Activated T-cell treated with anti-CD3 and anti-CD28 coated beads, Interleukin-2, amount 50 U/mL, for 24 hours (primary cell): ENCODE data around the gene ANKRD13B.
"Not testable (repeated sequence)": the region's sequence is repeated elsewhere in the genome, so short reads cannot be mapped to it uniquely, and the experiment has no call there.

Experiments
- DNase-seq: peaks from one replicate; pipeline ENCODE4 v3.0.0-alpha.2; 2020
- H3K27ac Mint-ChIP-seq: 2 replicates; pipeline ENCODE4 v1.8.0; 2020; ENCODE audit warnings: mild to moderate bottlenecking, mixed read lengths
- H3K27me3 Mint-ChIP-seq: 2 replicates; pipeline ENCODE4 v1.8.0; 2020; ENCODE audit warnings: mixed read lengths
- H3K36me3 Mint-ChIP-seq: 2 replicates; pipeline ENCODE4 v1.8.0; 2020; ENCODE audit warnings: low read depth, mixed read lengths
- H3K4me1 Mint-ChIP-seq: 2 replicates; pipeline ENCODE4 v1.8.0; 2020; ENCODE audit warnings: low read depth, mixed read lengths
- H3K4me3 Mint-ChIP-seq: 2 replicates; pipeline ENCODE4 v1.8.0; 2020; ENCODE audit warnings: mild to moderate bottlenecking, moderate library complexity, mixed read lengths
- H3K9me3 Mint-ChIP-seq: 2 replicates; pipeline ENCODE4 v1.8.0; 2020; ENCODE audit warnings: mixed read lengths

The ANKRD13B gene

GRCh38 chr17:29592850-29593551 lies at the start of gene ANKRD13B:
ANKRD13B (plus strand) TSS chr17:29593132; CDS start chr17:29593622, 490 bp downstream.
- peaks cover 13% of the 10 kb centered on the region for H3K36me3 Mint-ChIP-seq
- H3K4me3 Mint-ChIP-seq, result peak within 1 kb of the TSS; percentile 83
- H3K27me3 Mint-ChIP-seq, result no peaks in the 10 kb centered on the region
- H3K4me1 Mint-ChIP-seq, result peaks cover 46% of the 10 kb centered on the region
- peak within 1 kb of the TSS; percentile 92 for H3K27ac Mint-ChIP-seq
- no peaks in the 10 kb centered on the region for H3K9me3 Mint-ChIP-seq
- DNase-seq, result peak; percentile 76

- peaks cover 46% of the 10 kb centered on the region for H3K36me3 Mint-ChIP-seq
- DNase-seq, result no peak
- no peaks in the 10 kb centered on the region for H3K9me3 Mint-ChIP-seq
- H3K27me3 Mint-ChIP-seq, result no peaks in the 10 kb centered on the region
- H3K27ac Mint-ChIP-seq, result no peak overlapping the region
- peaks cover 6% of the 10 kb centered on the region for H3K4me1 Mint-ChIP-seq
- H3K4me3 Mint-ChIP-seq, result no peak overlapping the region
Observed at GRCh38 chr17:29544066-29544465, 48.9 kb upstream of the ANKRD13B start.

GRCh38 chr17:29546085-29546484 lies 46.8 kb upstream of the ANKRD13B start:
- DNase-seq, result no peak
- Mint-ChIP-seq H3K9me3 (no peaks in the 10 kb centered on the region), H3K36me3 (peaks cover 35% of the 10 kb centered on the region), H3K27ac (no peak overlapping the region), H3K4me1 (peaks cover 12% of the 10 kb centered on the region), H3K27me3 (no peaks in the 10 kb centered on the region), H3K4me3 (no peak overlapping the region)

GRCh38 chr17:29546830-29547229 lies 46.1 kb upstream of the ANKRD13B start:
- Mint-ChIP-seq H3K4me1 (peaks cover 12% of the 10 kb centered on the region), H3K27me3 (no peaks in the 10 kb centered on the region), H3K27ac (no peak overlapping the region), H3K4me3 (no peak overlapping the region), H3K36me3 (peaks cover 35% of the 10 kb centered on the region), H3K9me3 (no peaks in the 10 kb centered on the region)
- no peak for DNase-seq

- no peak for DNase-seq
- Mint-ChIP-seq H3K27ac (no peak overlapping the region), H3K27me3 (no peaks in the 10 kb centered on the region), H3K9me3 (no peaks in the 10 kb centered on the region), H3K4me1 (peaks cover 12% of the 10 kb centered on the region), H3K4me3 (no peak overlapping the region), H3K36me3 (peaks cover 11% of the 10 kb centered on the region)
Observed at GRCh38 chr17:29549177-29549923, 43.6 kb upstream of the ANKRD13B start.

GRCh38 chr17:29555840-29556239 lies 37.1 kb upstream of the ANKRD13B start:
- DNase-seq, result no peak
- Mint-ChIP-seq H3K4me3 (no peak overlapping the region), H3K36me3 (peaks cover 8% of the 10 kb centered on the region), H3K4me1 (peaks cover 15% of the 10 kb centered on the region), H3K9me3 (no peaks in the 10 kb centered on the region), H3K27me3 (no peaks in the 10 kb centered on the region), H3K27ac (no peak overlapping the region)

- Mint-ChIP-seq H3K4me3 (no peak overlapping the region), H3K4me1 (peaks cover 22% of the 10 kb centered on the region), H3K27me3 (no peaks in the 10 kb centered on the region), H3K9me3 (no peaks in the 10 kb centered on the region), H3K36me3 (peaks cover 21% of the 10 kb centered on the region), H3K27ac (peak overlapping the region; percentile 67)
- DNase-seq, result no peak
Observed at GRCh38 chr17:29557085-29557738, 35.7 kb upstream of the ANKRD13B start.

- Mint-ChIP-seq H3K36me3 (peaks cover 26% of the 10 kb centered on the region), H3K27ac (peak overlapping the region; percentile 67), H3K9me3 (no peaks in the 10 kb centered on the region), H3K27me3 (no peaks in the 10 kb centered on the region), H3K4me1 (peaks cover 27% of the 10 kb centered on the region), H3K4me3 (no peak overlapping the region)
- DNase-seq, result no peak
Observed at GRCh38 chr17:29557739-29558116, 35.2 kb upstream of the ANKRD13B start.

GRCh38 chr17:29558139-29558538 lies 34.8 kb upstream of the ANKRD13B start:
- DNase-seq, H3K4me3 Mint-ChIP-seq, H3K27me3 Mint-ChIP-seq, H3K9me3 Mint-ChIP-seq: not testable (repeated sequence)
- Mint-ChIP-seq H3K27ac (peak overlapping the region; percentile 67), H3K4me1 (peaks cover 29% of the 10 kb centered on the region), H3K36me3 (peaks cover 30% of the 10 kb centered on the region)

- DNase-seq, result no peak
- H3K27ac Mint-ChIP-seq, result no peak overlapping the region
- H3K4me1 Mint-ChIP-seq, result peaks cover 38% of the 10 kb centered on the region
- H3K36me3 Mint-ChIP-seq, result peaks cover 30% of the 10 kb centered on the region
- no peak overlapping the region for H3K4me3 Mint-ChIP-seq
- H3K9me3 Mint-ChIP-seq, result no peaks in the 10 kb centered on the region
- no peaks in the 10 kb centered on the region for H3K27me3 Mint-ChIP-seq
Observed at GRCh38 chr17:29559640-29560039, 33.3 kb upstream of the ANKRD13B start.

GRCh38 chr17:29560316-29560715 lies 32.6 kb upstream of the ANKRD13B start:
- DNase-seq, result no peak
- Mint-ChIP-seq H3K36me3 (peaks cover 30% of the 10 kb centered on the region), H3K4me3 (no peak overlapping the region), H3K4me1 (peaks cover 42% of the 10 kb centered on the region), H3K27ac (no peak overlapping the region), H3K9me3 (no peaks in the 10 kb centered on the region), H3K27me3 (no peaks in the 10 kb centered on the region)

- Mint-ChIP-seq H3K4me1 (peaks cover 50% of the 10 kb centered on the region), H3K4me3 (no peak overlapping the region), H3K27ac (peak overlapping the region; percentile 5), H3K27me3 (no peaks in the 10 kb centered on the region), H3K36me3 (peaks cover 37% of the 10 kb centered on the region), H3K9me3 (no peaks in the 10 kb centered on the region)
- DNase-seq, result no peak
Observed at GRCh38 chr17:29561554-29562517, 31.1 kb upstream of the ANKRD13B start.

GRCh38 chr17:29562615-29563014 lies 30.3 kb upstream of the ANKRD13B start:
- Mint-ChIP-seq H3K4me1 (peaks cover 42% of the 10 kb centered on the region), H3K36me3 (peaks cover 38% of the 10 kb centered on the region), H3K4me3 (no peak overlapping the region), H3K27ac (no peak overlapping the region), H3K27me3 (no peaks in the 10 kb centered on the region), H3K9me3 (no peaks in the 10 kb centered on the region)
- DNase-seq, result no peak

GRCh38 chr17:29563816-29564215 lies 29.1 kb upstream of the ANKRD13B start:
- H3K4me1 Mint-ChIP-seq, result peaks cover 39% of the 10 kb centered on the region
- peak overlapping the region; percentile 8 for H3K4me3 Mint-ChIP-seq
- peak overlapping the region; percentile 9 for H3K27ac Mint-ChIP-seq
- H3K36me3 Mint-ChIP-seq, result peaks cover 42% of the 10 kb centered on the region
- no peaks in the 10 kb centered on the region for H3K9me3 Mint-ChIP-seq
- DNase-seq, result no peak
- no peaks in the 10 kb centered on the region for H3K27me3 Mint-ChIP-seq
